Smooth muscle cell (in vitro differentiated cells): ENCODE measurements around the gene SLC39A11. TPM values are rescaled to one million over a fixed set of nuclear protein-coding genes. Genes with fewer than 3 reads are reported as not detected.

ENCODE experiments used
- DNase-seq: peaks from one replicate; lab custom pipeline; 2025; ENCODE audit not compliant: unreplicated experiment; lab: John Stamatoyannopoulos, UW
- H2AFZ ChIP-seq: fragments of 200-600 bp; sonication (generic); 2 replicates; pipeline ENCODE4 v1.6.0; 2016; ENCODE audit warnings: antibody characterized with exemption, low read depth, mild to moderate bottlenecking
- H3F3A ChIP-seq: fragments of 200-600 bp; sonication (generic); 2 replicates; pipeline ENCODE4 v1.6.0; 2017; ENCODE audit warnings: antibody characterized with exemption, low read depth
- H3K27ac ChIP-seq: fragments of 200-600 bp; sonication (generic); 2 replicates; pipeline ENCODE4 v1.5.1; 2016; ENCODE audit warnings: low read depth, mild to moderate bottlenecking
- H3K27me3 ChIP-seq: fragments of 200-600 bp; sonication (generic); 2 replicates; pipeline ENCODE4 v1.6.1; 2016; ENCODE audit warnings: low read depth, mild to moderate bottlenecking
- H3K36me3 ChIP-seq: fragments of 200-600 bp; sonication (generic); 2 replicates; pipeline ENCODE4 v1.5.1; 2016; ENCODE audit warnings: low read depth
- H3K4me1 ChIP-seq: fragments of 200-600 bp; sonication (generic); 2 replicates; pipeline ENCODE4 v1.5.1; 2016; ENCODE audit warnings: low read depth
- H3K4me2 ChIP-seq: fragments of 200-600 bp; sonication (generic); 2 replicates; pipeline ENCODE4 v1.6.0; 2016; ENCODE audit warnings: mild to moderate bottlenecking
- H3K4me3 ChIP-seq: fragments of 200-600 bp; sonication (generic); 2 replicates; pipeline ENCODE4 v1.5.1; 2016; ENCODE audit warnings: mild to moderate bottlenecking
- H3K79me2 ChIP-seq: fragments of 200-600 bp; sonication (generic); 2 replicates; pipeline ENCODE4 v1.6.0; 2016; ENCODE audit warnings: low read depth, mild to moderate bottlenecking
- H3K9ac ChIP-seq: fragments of 200-600 bp; sonication (generic); 2 replicates; pipeline ENCODE4 v1.6.0; 2016; ENCODE audit warnings: low read depth
- H3K9me3 ChIP-seq: fragments of 200-600 bp; sonication (generic); replicated peaks from 2 replicates; pipeline ENCODE4 v1.5.1; 2016; ENCODE audit warnings: low read depth
- H4K20me1 ChIP-seq: fragments of 200-600 bp; sonication (generic); 2 replicates; pipeline ENCODE4 v1.6.0; 2016; ENCODE audit warnings: low read depth
- CTCF ChIP-seq: fragments of 200-600 bp; sonication (generic); IDR thresholded peaks from 2 replicates; pipeline ENCODE4 v1.5.1; 2017; ENCODE audit warnings: borderline replicate concordance, mild to moderate bottlenecking, antibody characterized with exemption; ENCODE audit not compliant: insufficient read depth, poor library complexity, severe bottlenecking
- WGBS: methylation state at CpG from one replicate; pipeline ENCODE4 v1.1.7; 2016; ENCODE audit warnings: low lambda C conversion rate; 5-methylcytosine and 5-hydroxymethylcytosine counted together
- polyA plus RNA-seq: library from polyadenylated mRNA; unstranded; fragments of >200 nt; fragmentation: Nextera tagmentation; extraction: Ambion mirVana; gene quantifications from 2 replicates; pipeline ENCODE4 v1.2.1, GENCODE V29; 2016
- total RNA-seq: library from RNA; depleted of rRNA; stranded (reverse); fragments of >200 nt; gene quantifications from 2 replicates; pipeline ENCODE4 v1.2.3, GENCODE V29; 2014

Gene SLC39A11
- total and polyA plus RNA-seq, 2 experiments from 2014 or later: 9.2 to 36.7 TPM

GRCh38 chr17:72906306-72906705 is 186.2 kb downstream of the SLC39A11 start:
- no peak for DNase-seq
- Histone ChIP-seq H3K36me3 (no peaks in the 10 kb centered on the region), H4K20me1 (no peaks in the 10 kb centered on the region), H3K27me3 (no peaks in the 10 kb centered on the region), H3F3A (no peaks in the 10 kb centered on the region), H3K9me3 (no peaks in the 10 kb centered on the region), H3K4me2 (no peak overlapping the region), H3K9ac (no peak overlapping the region), H3K4me1 (no peaks in the 10 kb centered on the region), H3K27ac (no peak overlapping the region), H3K4me3 (no peak overlapping the region), H2AFZ (no peak overlapping the region), H3K79me2 (no peaks in the 10 kb centered on the region)
- WGBS: 76% methylated on average over 3 of the region's 3 CpGs
- TF ChIP-seq CTCF: no peak

GRCh38 chr17:72903522-72903921 is 189.0 kb downstream of the SLC39A11 start:
- no peaks in the 10 kb centered on the region for H3K79me2 ChIP-seq
- no peak overlapping the region for H2AFZ ChIP-seq
- H3K4me2 ChIP-seq: no peak overlapping the region
- WGBS: 86% methylated on average over 4 of the region's 4 CpGs
- no peak for TF ChIP-seq CTCF
- no peaks in the 10 kb centered on the region for H3K36me3 ChIP-seq
- no peak overlapping the region for H3K4me3 ChIP-seq
- no peak overlapping the region for H3K27ac ChIP-seq
- H4K20me1 ChIP-seq: no peaks in the 10 kb centered on the region
- no peaks in the 10 kb centered on the region for H3K27me3 ChIP-seq
- H3K9ac ChIP-seq: no peak overlapping the region
- H3K4me1 ChIP-seq: no peaks in the 10 kb centered on the region
- DNase-seq: no peak
- no peaks in the 10 kb centered on the region for H3F3A ChIP-seq
- no peaks in the 10 kb centered on the region for H3K9me3 ChIP-seq

- Histone ChIP-seq H3K36me3 (no peaks in the 10 kb centered on the region), H3K79me2 (no peaks in the 10 kb centered on the region), H3K4me3 (no peak overlapping the region), H3K4me1 (no peaks in the 10 kb centered on the region), H3K4me2 (no peak overlapping the region), H3K27me3 (no peaks in the 10 kb centered on the region), H4K20me1 (no peaks in the 10 kb centered on the region), H3F3A (no peaks in the 10 kb centered on the region), H2AFZ (no peak overlapping the region), H3K9ac (no peak overlapping the region), H3K27ac (no peak overlapping the region), H3K9me3 (no peaks in the 10 kb centered on the region)
- TF ChIP-seq CTCF: no peak
- 93% methylated on average over 3 of the region's 3 CpGs for WGBS
- no peak for DNase-seq
Observed at GRCh38 chr17:72901657-72902056, 190.8 kb downstream of the SLC39A11 start.

GRCh38 chr17:72901083-72901482 is 191.4 kb downstream of the SLC39A11 start:
- no peak overlapping the region for H3K4me3 ChIP-seq
- WGBS: 80% methylated on average over 9 of the region's 9 CpGs
- H4K20me1 ChIP-seq: no peaks in the 10 kb centered on the region
- H3K27me3 ChIP-seq: no peaks in the 10 kb centered on the region
- no peak for TF ChIP-seq CTCF
- H3K36me3 ChIP-seq: no peaks in the 10 kb centered on the region
- no peak overlapping the region for H3K9ac ChIP-seq
- H2AFZ ChIP-seq: no peak overlapping the region
- no peaks in the 10 kb centered on the region for H3K4me1 ChIP-seq
- no peak for DNase-seq
- H3K9me3 ChIP-seq: no peaks in the 10 kb centered on the region
- no peaks in the 10 kb centered on the region for H3F3A ChIP-seq
- H3K79me2 ChIP-seq: no peaks in the 10 kb centered on the region
- H3K4me2 ChIP-seq: no peak overlapping the region
- no peak overlapping the region for H3K27ac ChIP-seq
